Measurements from ENCODE around the gene ERICH6B. TPM values are rescaled to one million over a fixed set of nuclear protein-coding genes. Genes with fewer than 3 reads are reported as not detected.

Gene ERICH6B
- total and polyA plus RNA-seq, 7 experiments from 2014 or later = not detected

DNA sequence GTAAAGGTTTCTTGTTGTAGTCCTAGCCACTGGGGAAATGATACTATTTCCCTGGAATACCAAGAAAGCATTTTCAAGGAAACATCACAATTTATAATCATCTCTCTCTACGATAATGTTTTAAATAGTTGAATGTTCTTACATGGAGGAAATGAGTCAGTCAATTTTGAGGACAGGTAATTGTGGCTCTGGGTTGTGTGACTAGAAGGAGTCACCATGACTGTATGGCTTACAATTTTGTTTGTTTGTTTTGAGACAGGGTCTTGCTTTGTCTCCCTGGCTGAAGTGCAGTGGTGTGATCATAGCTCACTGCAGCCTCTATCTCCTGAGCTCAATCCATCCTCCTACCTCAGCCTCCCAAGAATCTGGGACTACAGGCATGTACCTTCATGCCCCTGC, 103.4 kb downstream of the ERICH6B start:
- Mint-ChIP-seq H3K9me3 (no peaks in the 10 kb centered on the region), H3K4me3 (no peak overlapping the region), H3K27me3 (no peaks in the 10 kb centered on the region), H3K27ac (peak overlapping the region in 5 of 9 donors; percentile 22 to 72 (median 46)), H3K4me1 (peaks cover 0 to 7% (median 5%) of the 10 kb centered on the region in 7 donors), H3K36me3 (peaks cover 0 to 34% (median 11%) of the 10 kb centered on the region in 5 donors)
- ATAC-seq (no peak), DNase-seq (no peak)
- ChIA-PET POLR2A (no interaction called here), CTCF (interaction anchor here (1.0 kb wide), 1 partner anchor 141 kb away, joined by 4 read pairs; no protein-coding TSS in a partner anchor)
- no peak overlapping the region for H3K27ac ChIP-seq (ENCODE audit: low read depth, low read length)
- no peak overlapping the region for H3K4me3 ChIP-seq (ENCODE audit: low read length)
- intact Hi-C loops (cut with micrococcal nuclease) = no loop called here
- no peaks in the 10 kb centered on the region for H3K9me3 ChIP-seq (ENCODE audit: control insufficient read depth in 2 of 3, low read length in 3 of 3)
- H3K4me1 ChIP-seq (ENCODE audit: control insufficient read depth in 2 of 2, insufficient read depth in 2 of 2, low read length in 2 of 2) = no peaks in the 10 kb centered on the region
- no peaks in the 10 kb centered on the region for H3K27me3 ChIP-seq (ENCODE audit: control insufficient read depth in 2 of 2, insufficient read depth in 2 of 2, low read length in 2 of 2)
- H3K36me3 ChIP-seq (ENCODE audit: control insufficient read depth in 2 of 3, insufficient read depth in 3 of 3, low read length in 3 of 3) = peaks cover 10 to 51% (median 21%) of the 10 kb centered on the region in 3 experiments

DNA sequence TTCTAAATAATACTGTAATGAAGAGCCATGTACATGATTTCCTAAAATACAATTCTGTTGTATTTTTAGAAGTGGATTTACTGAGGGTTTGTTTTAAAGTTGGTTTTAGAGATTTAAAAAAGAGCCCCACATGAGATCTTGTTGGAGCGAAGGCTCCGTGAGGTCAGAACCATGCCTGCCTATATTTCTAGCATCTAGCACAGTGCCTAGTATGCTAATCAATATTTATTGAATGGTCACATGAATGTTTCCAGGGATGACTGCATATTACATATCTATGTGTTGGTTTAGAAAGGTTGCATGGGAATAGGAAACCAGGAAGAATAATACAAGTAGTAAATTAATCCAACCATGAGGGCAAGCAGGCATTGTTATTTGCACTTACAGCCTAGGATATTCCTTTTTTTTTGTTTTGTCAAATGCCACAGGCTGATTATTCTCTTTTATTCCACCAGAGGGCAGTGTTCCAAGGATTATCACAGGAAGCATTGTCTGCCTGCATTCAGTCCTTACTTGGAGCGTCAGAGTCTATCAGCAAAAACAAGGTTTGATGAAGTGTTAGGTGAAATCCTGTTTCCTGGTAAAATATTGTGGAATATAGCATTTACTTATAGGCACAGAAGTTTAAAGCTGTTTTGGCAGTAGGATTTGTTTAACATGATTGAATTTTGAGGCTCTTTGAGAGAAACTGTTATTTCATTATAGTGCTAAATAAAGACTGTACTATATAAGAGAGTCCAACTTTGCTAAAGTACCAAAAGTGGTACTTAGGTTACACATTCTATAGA, 104.0 kb downstream of the ERICH6B start:
- peak overlapping the region in 7 of 9 donors; percentile 22 to 60 (median 46) for H3K27ac Mint-ChIP-seq
- peaks cover 3 to 7% (median 5%) of the 10 kb centered on the region in 7 donors for H3K4me1 Mint-ChIP-seq
- Histone ChIP-seq H3K36me3 (ENCODE audit: control insufficient read depth in 2 of 3, insufficient read depth in 3 of 3, low read length in 3 of 3) (peaks cover 10 to 50% (median 15%) of the 10 kb centered on the region in 3 experiments), H3K27ac (ENCODE audit: low read depth, low read length) (no peak overlapping the region), H3K4me1 (ENCODE audit: control insufficient read depth in 2 of 2, insufficient read depth in 2 of 2, low read length in 2 of 2) (no peaks in the 10 kb centered on the region), H3K27me3 (ENCODE audit: control insufficient read depth in 2 of 2, insufficient read depth in 2 of 2, low read length in 2 of 2) (no peaks in the 10 kb centered on the region), H3K9me3 (ENCODE audit: control insufficient read depth in 2 of 3, low read length in 3 of 3) (no peaks in the 10 kb centered on the region), H3K4me3 (ENCODE audit: low read length) (no peak overlapping the region)
- H3K4me3 Mint-ChIP-seq = no peak overlapping the region
- peaks cover 4 to 34% (median 13%) of the 10 kb centered on the region in 5 donors for H3K36me3 Mint-ChIP-seq
- peak in 7 of 9 donors; percentile 41 to 72 (median 63) for DNase-seq
- intact Hi-C loops (cut with micrococcal nuclease) = loop anchor here (1.0 kb wide), 4 partner anchors 47 to 810 kb away; partner anchors contain the start of gene COG3 (in 1 of the 2)
- CTCF ChIA-PET = interaction anchor here (0.9 kb wide), 1 partner anchor 230 kb away, joined by 4 read pairs; no protein-coding TSS in a partner anchor
- H3K27me3 Mint-ChIP-seq = no peaks in the 10 kb centered on the region
- ATAC-seq = peak; percentile 95
- POLR2A ChIA-PET = no interaction called here
- no peaks in the 10 kb centered on the region for H3K9me3 Mint-ChIP-seq

DNA sequence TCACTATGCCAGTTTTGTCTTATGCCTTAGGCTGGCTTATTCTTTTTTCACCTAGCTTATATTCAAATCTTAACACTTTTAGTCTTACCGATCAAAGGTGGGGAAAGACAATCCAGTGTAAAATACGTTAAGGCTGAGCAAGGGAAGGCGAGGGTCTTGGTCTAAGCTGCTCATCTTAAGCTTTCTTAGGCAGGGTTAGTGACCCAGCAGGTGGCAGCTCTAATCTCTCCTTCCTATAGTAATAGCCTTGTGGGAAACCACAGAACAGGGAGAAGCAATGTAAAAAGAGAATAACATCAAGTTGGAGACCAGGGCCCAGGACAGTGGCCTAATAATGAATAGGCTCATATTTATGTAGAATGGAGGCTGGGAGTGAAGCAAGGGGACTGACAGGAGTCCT, 104.9 kb downstream of the ERICH6B start:
- Mint-ChIP-seq H3K9me3 (no peaks in the 10 kb centered on the region), H3K27ac (peak overlapping the region in 5 of 9 donors; percentile 6 to 78 (median 70))
- CTCF ChIA-PET = interaction anchor here (0.6 to 1.0 kb wide), 5 partner anchors 19 to 1133 kb away, joined by 3 to 4 read pairs (median 3); no protein-coding TSS in a partner anchor

DNA sequence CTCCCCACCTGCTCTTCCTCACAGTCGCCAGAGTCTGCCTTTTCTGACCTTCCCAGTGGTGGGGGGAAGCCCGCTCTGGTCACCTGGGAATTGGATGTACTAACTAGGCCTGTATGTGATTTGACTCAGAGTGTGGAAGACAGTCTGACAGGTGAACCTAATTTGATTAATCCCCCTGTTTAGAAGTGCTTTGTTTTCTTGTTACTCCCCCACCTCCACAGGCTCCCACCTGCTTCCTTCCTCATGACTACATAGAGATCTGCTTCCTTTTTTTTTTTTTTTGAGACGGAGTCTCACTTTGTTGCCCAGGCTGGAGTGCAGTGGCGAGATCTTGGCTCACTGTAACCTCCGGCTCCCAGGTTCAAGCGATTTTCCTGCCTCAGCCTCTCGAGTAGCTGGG, 106.8 kb downstream of the ERICH6B start:
- Mint-ChIP-seq H3K27me3 (no peaks in the 10 kb centered on the region), H3K27ac (peak overlapping the region in 6 of 9 donors; percentile 9 to 89 (median 62)), H3K4me3 (no peak overlapping the region), H3K4me1 (peaks cover 5 to 8% (median 6%) of the 10 kb centered on the region in 7 donors), H3K36me3 (peaks cover 9 to 35% (median 22%) of the 10 kb centered on the region in 5 donors), H3K9me3 (no peaks in the 10 kb centered on the region)
- POLR2A ChIA-PET = no interaction called here
- ATAC-seq (no peak), DNase-seq (no peak)
- Histone ChIP-seq H3K4me3 (ENCODE audit: low read length) (no peak overlapping the region), H3K4me1 (ENCODE audit: control insufficient read depth in 2 of 2, insufficient read depth in 2 of 2, low read length in 2 of 2) (no peaks in the 10 kb centered on the region), H3K27me3 (ENCODE audit: control insufficient read depth in 2 of 2, insufficient read depth in 2 of 2, low read length in 2 of 2) (no peaks in the 10 kb centered on the region), H3K9me3 (ENCODE audit: control insufficient read depth in 2 of 3, low read length in 3 of 3) (no peaks in the 10 kb centered on the region), H3K36me3 (ENCODE audit: control insufficient read depth in 2 of 3, insufficient read depth in 3 of 3, low read length in 3 of 3) (peaks cover 14 to 57% (median 24%) of the 10 kb centered on the region in 3 experiments), H3K27ac (ENCODE audit: low read depth, low read length) (no peak overlapping the region)
- CTCF ChIA-PET = no interaction called here
- intact Hi-C loops (cut with micrococcal nuclease) = no loop called here

More for the DNA sequence above, 104.9 kb downstream of the ERICH6B start:
- Histone ChIP-seq H3K4me3 (ENCODE audit: low read length) (no peak overlapping the region), H3K9me3 (ENCODE audit: control insufficient read depth in 2 of 3, low read length in 3 of 3) (no peaks in the 10 kb centered on the region), H3K36me3 (ENCODE audit: control insufficient read depth in 2 of 3, insufficient read depth in 3 of 3, low read length in 3 of 3) (peaks cover 10 to 50% (median 14%) of the 10 kb centered on the region in 3 experiments), H3K27me3 (ENCODE audit: control insufficient read depth in 2 of 2, insufficient read depth in 2 of 2, low read length in 2 of 2) (no peaks in the 10 kb centered on the region), H3K4me1 (ENCODE audit: control insufficient read depth in 2 of 2, insufficient read depth in 2 of 2, low read length in 2 of 2) (no peaks in the 10 kb centered on the region), H3K27ac (ENCODE audit: low read depth, low read length) (no peak overlapping the region)
- intact Hi-C loops (cut with micrococcal nuclease) = loop anchor here (1.0 kb wide), 4 partner anchors 46 to 811 kb away; partner anchors contain the start of gene COG3 (in 1 of the 2)
- peaks cover 5 to 8% (median 6%) of the 10 kb centered on the region in 7 donors for H3K4me1 Mint-ChIP-seq
- DNase-seq = no peak
- no peaks in the 10 kb centered on the region for H3K27me3 Mint-ChIP-seq
- ATAC-seq = no peak
- H3K4me3 Mint-ChIP-seq = no peak overlapping the region
- peaks cover 9 to 34% (median 15%) of the 10 kb centered on the region in 5 donors for H3K36me3 Mint-ChIP-seq
- POLR2A ChIA-PET = interaction anchor here (0.9 kb wide), 1 partner anchor 143 kb away, joined by 3 read pairs; no protein-coding TSS in a partner anchor

DNA sequence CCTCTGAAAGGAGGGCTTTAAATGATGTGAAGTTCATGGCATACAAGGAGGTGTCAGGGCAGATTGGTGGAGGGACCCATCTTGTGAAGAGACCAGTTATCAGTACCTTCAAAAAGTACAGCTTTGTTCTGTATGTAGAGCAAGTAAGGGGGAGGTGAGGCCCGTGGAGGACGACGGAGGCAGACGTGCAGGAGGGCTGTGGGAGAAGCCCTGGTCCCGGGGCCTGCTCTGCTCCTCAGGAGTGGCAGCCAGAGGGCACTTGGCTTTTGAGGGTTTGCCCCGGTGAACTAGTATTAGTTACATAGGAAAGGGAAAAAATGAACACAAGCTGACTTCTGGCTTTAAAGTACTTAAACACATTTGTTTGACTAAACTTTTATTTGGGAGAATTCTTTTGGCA, 108.7 kb downstream of the ERICH6B start:
- Histone ChIP-seq H3K9me3 (ENCODE audit: control insufficient read depth in 2 of 3, low read length in 3 of 3) (no peaks in the 10 kb centered on the region), H3K27me3 (ENCODE audit: control insufficient read depth in 2 of 2, insufficient read depth in 2 of 2, low read length in 2 of 2) (no peaks in the 10 kb centered on the region), H3K36me3 (ENCODE audit: control insufficient read depth in 2 of 3, insufficient read depth in 3 of 3, low read length in 3 of 3) (peaks cover 7 to 61% (median 29%) of the 10 kb centered on the region in 3 experiments), H3K4me3 (ENCODE audit: low read length) (no peak overlapping the region), H3K4me1 (ENCODE audit: control insufficient read depth in 2 of 2, insufficient read depth in 2 of 2, low read length in 2 of 2) (no peaks in the 10 kb centered on the region), H3K27ac (ENCODE audit: low read depth, low read length) (no peak overlapping the region)
- DNase-seq = no peak
- intact Hi-C loops (cut with micrococcal nuclease) = no loop called here
- H3K9me3 Mint-ChIP-seq = no peaks in the 10 kb centered on the region
- peak overlapping the region in 8 of 9 donors; percentile 36 to 88 (median 69) for H3K27ac Mint-ChIP-seq
- no peak overlapping the region for H3K4me3 Mint-ChIP-seq
- CTCF ChIA-PET = interaction anchor here (0.5 to 1.6 kb wide), 2 partner anchors 8 to 147 kb away, joined by 3 to 5 read pairs; no protein-coding TSS in a partner anchor
- no peaks in the 10 kb centered on the region for H3K27me3 Mint-ChIP-seq
- POLR2A ChIA-PET = interaction anchor here (1.0 kb wide), 1 partner anchor 39 kb away, joined by 3 read pairs; no protein-coding TSS in a partner anchor
- peaks cover 4 to 13% (median 5%) of the 10 kb centered on the region in 7 donors for H3K4me1 Mint-ChIP-seq
- ATAC-seq = no peak
- H3K36me3 Mint-ChIP-seq = peaks cover 12 to 39% (median 25%) of the 10 kb centered on the region in 5 donors

DNA sequence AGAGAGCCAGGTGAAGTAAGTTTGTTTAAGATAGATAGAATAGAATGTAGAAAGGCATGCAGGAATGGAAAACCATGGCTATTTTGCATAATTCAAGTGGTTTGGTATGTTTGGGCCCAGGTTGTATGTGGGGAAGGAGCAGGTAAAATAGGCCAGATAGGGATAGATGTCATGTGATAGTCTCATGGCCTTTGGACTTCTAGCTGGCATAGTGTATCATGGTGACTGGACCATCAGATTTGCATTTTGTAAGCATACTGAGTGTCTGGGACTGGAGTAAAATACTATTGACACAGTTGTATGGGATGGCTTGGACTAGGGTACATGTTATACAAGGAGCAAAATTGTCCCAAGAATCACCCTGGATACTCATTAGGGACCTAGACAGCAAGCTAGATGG, 111.9 kb downstream of the ERICH6B start:
- no peak for ATAC-seq
- no peak for DNase-seq
- ChIA-PET CTCF (no interaction called here), POLR2A (no interaction called here)
- H3K4me3 ChIP-seq (ENCODE audit: low read length) = no peak overlapping the region
- H3K27me3 Mint-ChIP-seq = no peaks in the 10 kb centered on the region
- H3K9me3 ChIP-seq (ENCODE audit: control insufficient read depth in 2 of 3, low read length in 3 of 3) = no peaks in the 10 kb centered on the region
- peaks cover 7 to 16% (median 10%) of the 10 kb centered on the region in 7 donors for H3K4me1 Mint-ChIP-seq
- peaks cover 11 to 53% (median 35%) of the 10 kb centered on the region in 3 experiments for H3K36me3 ChIP-seq (ENCODE audit: control insufficient read depth in 2 of 3, insufficient read depth in 3 of 3, low read length in 3 of 3)
- H3K27ac Mint-ChIP-seq = peak overlapping the region in 7 of 9 donors; percentile 28 to 78 (median 55)
- no peaks in the 10 kb centered on the region for H3K27me3 ChIP-seq (ENCODE audit: control insufficient read depth in 2 of 2, insufficient read depth in 2 of 2, low read length in 2 of 2)
- no peak overlapping the region for H3K27ac ChIP-seq (ENCODE audit: low read depth, low read length)
- no peak overlapping the region for H3K4me3 Mint-ChIP-seq
- peaks cover 18 to 49% (median 29%) of the 10 kb centered on the region in 5 donors for H3K36me3 Mint-ChIP-seq
- no peaks in the 10 kb centered on the region for H3K9me3 Mint-ChIP-seq
- intact Hi-C loops (cut with micrococcal nuclease) = no loop called here
- no peaks in the 10 kb centered on the region for H3K4me1 ChIP-seq (ENCODE audit: control insufficient read depth in 2 of 2, insufficient read depth in 2 of 2, low read length in 2 of 2)
